ENCODE data around the gene NT5DC4. TPM values are rescaled to one million over a fixed set of nuclear protein-coding genes. Genes with fewer than 3 reads are reported as not detected.
"Not testable (repeated sequence)": the region's sequence is repeated elsewhere in the genome, so short reads cannot be mapped to it uniquely, and the experiment has no call there.

NT5DC4 gene
- polyA plus RNA-seq, 3 donors from 2014 or later, result 0.24 TPM; not detected in 2

DNA sequence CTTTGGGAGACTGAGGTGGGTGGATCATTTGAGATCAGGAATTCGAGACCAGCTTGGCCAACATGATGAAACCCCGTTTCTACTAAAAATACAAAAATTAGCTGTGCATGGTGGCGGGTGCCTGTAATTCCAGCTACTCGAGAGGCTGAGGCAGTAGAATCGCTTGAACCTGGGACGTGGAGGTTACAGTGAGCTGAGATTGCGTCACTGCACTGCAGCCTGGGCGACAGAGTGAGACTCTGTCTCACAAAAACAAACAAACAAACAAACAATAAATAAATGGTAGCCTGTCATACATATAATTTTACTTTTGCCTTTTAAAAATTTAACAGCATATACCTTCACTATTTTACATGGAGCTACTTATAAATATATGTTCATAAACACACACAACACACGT, 13.9 kb upstream of the NT5DC4 start:
- Mint-ChIP-seq H3K4me1 (peaks cover 45 to 57% of the 10 kb centered on the region in 2 donors), H3K4me3 (peak overlapping the region in 1 of 5 donors; percentile 11)
- not testable (repeated sequence) for H3K9me3 Mint-ChIP-seq; H3K27me3 Mint-ChIP-seq (ENCODE audit: low read depth in 3 of 3); H3K36me3 Mint-ChIP-seq; H3K27ac Mint-ChIP-seq; DNase-seq

DNA sequence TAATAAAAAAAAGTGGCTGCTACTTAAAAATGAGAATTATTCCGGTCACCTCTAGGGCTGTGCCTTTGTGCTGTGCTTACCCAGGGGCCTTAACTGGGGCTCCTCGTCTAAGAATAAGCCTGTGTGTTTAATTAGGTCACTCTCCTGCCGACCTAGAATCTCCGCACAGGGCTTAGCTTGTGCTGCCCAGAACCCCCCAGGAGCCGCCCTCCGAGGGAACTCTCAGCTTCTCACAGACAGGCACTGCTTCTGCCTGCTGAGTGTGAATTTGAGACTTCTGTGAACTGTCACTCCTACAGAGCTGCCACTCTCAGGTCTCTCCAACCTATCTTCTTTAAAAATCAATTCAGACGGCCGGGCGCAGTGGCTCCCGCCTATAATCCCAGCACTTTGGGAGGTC, 11.9 kb upstream of the NT5DC4 start:
- H3K4me1 Mint-ChIP-seq, result peaks cover 45 to 57% of the 10 kb centered on the region in 2 donors
- peaks cover 0 to 4% (median 4%) of the 10 kb centered on the region in 3 donors for H3K27me3 Mint-ChIP-seq (ENCODE audit: low read depth in 3 of 3)
- H3K27ac Mint-ChIP-seq, result peak overlapping the region; percentile 60 to 85 (median 76)
- peaks cover 0 to 4% (median 0%) of the 10 kb centered on the region in 3 donors for H3K36me3 Mint-ChIP-seq
- no peak for DNase-seq
- peak overlapping the region; percentile 6 to 64 (median 46) for H3K4me3 Mint-ChIP-seq
- H3K9me3 Mint-ChIP-seq, result peaks cover 0 to 2% (median 0%) of the 10 kb centered on the region in 6 donors

GRCh38 chr2:112709703-112710102, 11.1 kb upstream of the NT5DC4 start:
- H3K4me1 Mint-ChIP-seq, result peaks cover 45 to 57% of the 10 kb centered on the region in 2 donors
- H3K27ac Mint-ChIP-seq, result peak overlapping the region in 4 of 6 donors; percentile 11 to 60 (median 35)
- peak overlapping the region in 2 of 5 donors; percentile 46 to 48 for H3K4me3 Mint-ChIP-seq
- H3K36me3 Mint-ChIP-seq, result peaks cover 0 to 1% (median 0%) of the 10 kb centered on the region in 3 donors
- DNase-seq, result no peak
- peaks cover 0 to 6% (median 4%) of the 10 kb centered on the region in 3 donors for H3K27me3 Mint-ChIP-seq (ENCODE audit: low read depth in 3 of 3)
- H3K9me3 Mint-ChIP-seq, result peaks cover 0 to 2% (median 0%) of the 10 kb centered on the region in 6 donors

- Mint-ChIP-seq H3K4me1 (peaks cover 35 to 47% of the 10 kb centered on the region in 2 donors), H3K27ac (peak overlapping the region in 2 of 6 donors; percentile 55 to 56), H3K4me3 (peak overlapping the region in 2 of 5 donors; percentile 36 to 57), H3K27me3 (ENCODE audit: low read depth in 3 of 3) (peaks cover 0 to 6% (median 4%) of the 10 kb centered on the region in 3 donors), H3K36me3 (no peaks in the 10 kb centered on the region), H3K9me3 (peaks cover 0 to 2% (median 0%) of the 10 kb centered on the region in 6 donors)
- DNase-seq, result no peak
Measured at GRCh38 chr2:112710956-112711750, 9.7 kb upstream of the NT5DC4 start.

DNA sequence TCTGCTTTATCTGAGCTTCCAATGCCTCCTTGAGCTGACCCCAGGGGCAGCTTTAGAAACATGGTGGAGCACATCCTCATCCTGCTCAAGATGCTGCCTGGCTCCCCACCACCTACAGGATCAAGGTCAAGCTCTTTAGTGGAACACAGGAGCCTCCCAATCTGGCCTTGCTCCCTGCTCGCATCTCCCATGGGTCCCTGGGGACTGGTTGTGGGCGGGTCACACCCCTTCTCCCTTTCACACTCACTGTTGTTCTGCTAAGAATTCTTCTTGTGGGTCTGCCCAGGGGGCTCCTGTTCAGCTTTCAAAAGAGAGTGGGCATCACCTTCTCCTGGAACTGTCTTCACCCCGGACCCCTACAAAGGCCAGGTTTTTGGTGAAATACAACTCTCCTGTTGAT, 8.4 kb upstream of the NT5DC4 start:
- H3K4me1 Mint-ChIP-seq, result peaks cover 25 to 34% of the 10 kb centered on the region in 2 donors

DNA sequence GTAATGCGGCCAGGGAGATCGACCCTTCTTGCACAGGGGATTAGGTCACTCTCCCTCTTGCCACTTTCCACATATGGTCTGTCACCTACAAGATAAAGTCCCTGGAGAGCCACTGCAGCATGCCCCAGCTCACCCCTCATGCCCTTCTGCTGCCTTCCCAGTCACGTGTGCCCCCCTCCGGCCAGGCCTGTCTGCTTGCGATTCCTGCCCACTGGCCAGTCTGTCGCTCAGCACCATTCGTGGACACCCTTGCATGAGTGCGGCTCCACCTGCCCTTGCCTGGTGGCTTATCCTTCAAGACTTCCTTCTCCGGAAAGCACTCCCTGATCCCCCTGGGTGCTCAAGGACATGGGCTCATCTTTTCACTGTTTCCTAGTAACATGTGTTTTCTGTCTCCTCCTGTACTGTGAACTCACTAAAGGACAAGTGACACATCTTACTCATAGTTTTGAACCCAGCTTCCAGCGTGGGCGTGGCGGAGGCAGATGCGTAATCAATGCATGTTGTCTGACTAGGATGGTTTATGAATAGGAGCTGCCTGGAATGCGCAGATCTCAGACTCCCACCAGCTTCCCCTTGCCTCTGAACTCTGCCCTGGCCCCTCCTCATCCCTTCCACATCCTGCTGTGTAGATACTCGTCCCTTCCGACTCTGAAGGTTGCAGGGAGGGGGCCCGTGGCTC, 7.8 kb upstream of the NT5DC4 start:
- H3K4me3 Mint-ChIP-seq, result no peak overlapping the region

More for the DNA sequence above, 8.4 kb upstream of the NT5DC4 start:
- H3K27me3 Mint-ChIP-seq (ENCODE audit: low read depth in 3 of 3), result peaks cover 0 to 6% (median 4%) of the 10 kb centered on the region in 3 donors
- H3K9me3 Mint-ChIP-seq, result peaks cover 0 to 2% (median 0%) of the 10 kb centered on the region in 6 donors
- no peaks in the 10 kb centered on the region for H3K36me3 Mint-ChIP-seq
- H3K4me3 Mint-ChIP-seq, result no peak overlapping the region
- H3K27ac Mint-ChIP-seq, result peak overlapping the region in 2 of 6 donors; percentile 15 to 54
- DNase-seq, result no peak

DNA sequence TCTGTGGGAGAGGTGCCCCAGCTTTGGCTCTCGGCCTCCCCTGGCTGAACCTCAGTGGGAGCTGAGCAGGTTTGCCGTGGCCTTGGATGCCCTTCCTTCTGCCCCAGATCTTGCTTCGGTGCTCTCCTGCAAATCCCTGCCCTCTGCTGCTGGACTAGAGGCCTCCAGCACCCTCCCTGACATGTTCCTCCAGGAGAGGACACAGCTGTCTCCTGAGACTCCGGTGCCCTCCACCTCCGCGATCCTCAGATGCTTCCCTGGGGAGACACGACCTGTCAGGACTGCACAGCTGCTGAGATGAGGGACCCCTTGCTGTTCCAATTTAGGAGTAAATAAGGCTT, 7.3 kb upstream of the NT5DC4 start:
- no peak overlapping the region for H3K27ac Mint-ChIP-seq
- H3K27me3 Mint-ChIP-seq (ENCODE audit: low read depth in 3 of 3), result peaks cover 0 to 6% (median 4%) of the 10 kb centered on the region in 3 donors
- H3K4me1 Mint-ChIP-seq, result peaks cover 17 to 25% of the 10 kb centered on the region in 2 donors
- peaks cover 0 to 2% (median 0%) of the 10 kb centered on the region in 6 donors for H3K9me3 Mint-ChIP-seq
- no peak for DNase-seq
- H3K4me3 Mint-ChIP-seq, result no peak overlapping the region
- no peaks in the 10 kb centered on the region for H3K36me3 Mint-ChIP-seq

More for the DNA sequence above, 7.8 kb upstream of the NT5DC4 start:
- peaks cover 21 to 30% of the 10 kb centered on the region in 2 donors for H3K4me1 Mint-ChIP-seq
- H3K9me3 Mint-ChIP-seq, result peaks cover 0 to 2% (median 0%) of the 10 kb centered on the region in 6 donors
- no peaks in the 10 kb centered on the region for H3K36me3 Mint-ChIP-seq
- peak overlapping the region in 2 of 6 donors; percentile 15 to 41 for H3K27ac Mint-ChIP-seq
- H3K27me3 Mint-ChIP-seq (ENCODE audit: low read depth in 3 of 3), result peaks cover 0 to 6% (median 4%) of the 10 kb centered on the region in 3 donors
- no peak for DNase-seq

DNA sequence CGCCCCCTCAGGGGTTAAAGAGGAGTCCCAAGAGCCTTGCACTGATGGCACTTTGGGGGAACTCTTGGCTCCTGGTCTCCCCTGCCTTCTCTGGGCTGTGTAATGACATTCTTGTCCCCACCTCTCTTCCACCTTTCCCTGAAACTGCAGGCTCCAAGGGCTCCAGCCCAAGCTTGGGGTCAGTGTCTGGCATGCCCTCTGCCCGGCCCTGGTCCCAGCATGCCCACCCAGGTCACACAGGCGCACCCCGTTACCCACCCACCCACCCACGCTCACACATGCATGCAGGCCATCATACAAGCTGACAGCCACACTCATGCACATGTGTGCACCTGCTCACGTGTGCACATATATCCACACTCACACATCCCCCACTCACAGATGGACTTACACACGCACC, 6.9 kb upstream of the NT5DC4 start:
- Mint-ChIP-seq H3K27ac (no peak overlapping the region), H3K4me1 (peaks cover 14 to 22% of the 10 kb centered on the region in 2 donors), H3K9me3 (peaks cover 0 to 2% (median 0%) of the 10 kb centered on the region in 6 donors), H3K36me3 (no peaks in the 10 kb centered on the region), H3K4me3 (no peak overlapping the region), H3K27me3 (ENCODE audit: low read depth in 3 of 3) (peaks cover 0 to 6% (median 4%) of the 10 kb centered on the region in 3 donors)
- DNase-seq, result no peak

DNA sequence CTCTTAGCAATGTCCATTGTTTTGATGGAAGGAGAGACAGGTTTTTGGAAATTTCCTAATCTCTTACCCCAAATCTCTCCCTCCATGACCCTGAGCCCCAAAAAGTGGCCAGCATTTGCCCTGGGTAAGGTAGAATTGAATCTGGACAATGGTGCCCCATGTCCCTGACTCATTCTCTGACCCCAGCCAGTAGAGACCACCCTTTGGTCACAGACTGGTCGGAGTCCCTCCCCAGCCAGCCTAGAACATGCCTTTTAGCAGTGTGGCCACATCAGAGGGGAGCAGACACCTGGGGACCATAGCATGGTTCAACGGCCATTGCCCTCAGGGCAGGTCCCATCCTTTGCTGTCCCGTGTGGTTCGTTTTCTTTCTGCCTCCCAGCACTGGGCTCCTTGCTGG, 6.5 kb upstream of the NT5DC4 start:
- Mint-ChIP-seq H3K36me3 (no peaks in the 10 kb centered on the region), H3K27ac (no peak overlapping the region), H3K4me1 (peaks cover 10 to 18% of the 10 kb centered on the region in 2 donors), H3K27me3 (ENCODE audit: low read depth in 3 of 3) (peaks cover 0 to 6% (median 1%) of the 10 kb centered on the region in 3 donors), H3K9me3 (peaks cover 0 to 2% (median 0%) of the 10 kb centered on the region in 6 donors), H3K4me3 (no peak overlapping the region)
- DNase-seq, result no peak

- Mint-ChIP-seq H3K27ac (no peak overlapping the region), H3K36me3 (no peaks in the 10 kb centered on the region)
Measured at GRCh38 chr2:112714836-112715631, 5.8 kb upstream of the NT5DC4 start.

DNA sequence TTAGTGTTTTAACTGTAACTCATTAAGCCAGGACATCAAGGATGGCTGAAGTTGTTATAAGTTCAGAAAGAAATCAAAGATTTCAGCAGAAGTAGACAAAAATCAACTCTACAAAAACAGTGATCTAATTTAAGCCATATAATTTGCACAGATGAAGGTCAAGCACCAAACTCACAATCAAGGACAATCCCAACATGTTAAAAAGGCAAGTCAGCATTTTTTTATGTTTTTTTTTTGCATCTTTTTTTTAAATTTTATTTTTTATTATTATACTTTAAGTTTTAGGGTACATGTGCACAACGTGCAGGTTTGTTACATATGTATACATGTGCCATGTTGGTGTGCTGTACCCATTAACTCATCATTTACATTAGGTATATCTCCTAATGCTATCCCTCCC, 4.7 kb upstream of the NT5DC4 start:
- not testable (repeated sequence) for H3K27ac Mint-ChIP-seq; H3K9me3 Mint-ChIP-seq; H3K4me1 Mint-ChIP-seq; H3K36me3 Mint-ChIP-seq; H3K4me3 Mint-ChIP-seq; H3K27me3 Mint-ChIP-seq (ENCODE audit: low read depth in 3 of 3); DNase-seq

More at GRCh38 chr2:112714836-112715631, 5.8 kb upstream of the NT5DC4 start:
- Mint-ChIP-seq H3K27me3 (ENCODE audit: low read depth in 3 of 3) (peaks cover 0 to 6% (median 0%) of the 10 kb centered on the region in 3 donors), H3K4me1 (peaks cover 4 to 11% of the 10 kb centered on the region in 2 donors), H3K9me3 (peaks cover 0 to 2% (median 0%) of the 10 kb centered on the region in 6 donors), H3K4me3 (no peak overlapping the region)
- no peak for DNase-seq

DNA sequence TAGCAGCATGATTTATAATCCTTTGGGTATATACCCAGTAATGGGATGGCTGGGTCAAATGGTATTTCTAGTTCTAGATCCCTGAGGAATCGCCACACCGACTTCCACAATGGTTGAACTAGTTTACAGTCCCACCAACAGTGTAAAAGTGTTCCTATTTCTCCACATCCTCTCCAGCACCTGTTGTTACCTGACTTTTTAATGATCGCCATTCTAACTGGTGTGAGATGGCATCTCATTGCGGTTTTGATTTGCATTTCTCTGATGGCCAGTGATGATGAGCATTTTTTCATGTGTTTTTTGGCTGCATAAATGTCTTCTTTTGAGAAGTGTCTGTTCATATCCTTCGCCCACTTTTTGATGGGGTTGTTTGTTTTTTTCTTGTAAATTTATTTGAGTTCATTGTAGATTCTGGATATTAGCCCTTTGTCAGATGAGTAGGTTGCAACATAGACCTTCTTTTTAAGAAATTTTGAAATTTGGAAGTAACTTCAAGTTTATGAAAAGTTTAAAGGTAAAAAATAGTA, 3.9 kb upstream of the NT5DC4 start:
- H3K27me3 Mint-ChIP-seq (ENCODE audit: low read depth in 3 of 3); H3K4me1 Mint-ChIP-seq; H3K27ac Mint-ChIP-seq; H3K36me3 Mint-ChIP-seq; H3K9me3 Mint-ChIP-seq; H3K4me3 Mint-ChIP-seq; DNase-seq: not testable (repeated sequence)

GRCh38 chr2:112718863-112719370, 1.9 kb upstream of the NT5DC4 start:
- Mint-ChIP-seq H3K27ac (peak overlapping the region in 1 of 6 donors; percentile 32), H3K36me3 (no peaks in the 10 kb centered on the region)

More at GRCh38 chr2:112718863-112719370, 1.9 kb upstream of the NT5DC4 start:
- H3K27me3 Mint-ChIP-seq (ENCODE audit: low read depth in 3 of 3), result peaks cover 0 to 2% (median 0%) of the 10 kb centered on the region in 3 donors
- H3K4me1 Mint-ChIP-seq, result no peaks in the 10 kb centered on the region
- DNase-seq, result no peak
- H3K9me3 Mint-ChIP-seq, result no peaks in the 10 kb centered on the region
- H3K4me3 Mint-ChIP-seq, result no peak overlapping the region
